ENCODE results near the gene RND3.

Gene RND3

GRCh38 chr2:150520033-150520432, 32.6 kb upstream of the RND3 start:
- Histone ChIP-seq H3K27ac (replicated peaks) (no peak overlapping the region), H3K4me3 (replicated peaks; ENCODE audit: insufficient read depth, low read length) (no peak overlapping the region), H3K27me3 (ENCODE audit: insufficient read depth, poor library complexity, severe bottlenecking) (no peaks in the 10 kb centered on the region)
- no peak for DNase-seq (ENCODE audit: low read depth in 1 of 2, low spot score in 1 of 2)
- TF ChIP-seq CTCF (IDR thresholded peaks at IDR 0.05; ENCODE audit: insufficient read depth, low read length) (no peak), REST (IDR thresholded peaks at IDR 0.05; ENCODE audit: insufficient replicate concordance, low read depth) (no peak), SPI1 (IDR thresholded peaks at IDR 0.05; ENCODE audit: borderline replicate concordance, low read depth) (no peak), POLR2AphosphoS5 (IDR thresholded peaks at IDR 0.05; ENCODE audit: low read depth) (no peak), GABPA (IDR thresholded peaks at IDR 0.05; ENCODE audit: low read depth) (no peak)

GRCh38 chr2:150517951-150518680, 30.6 kb upstream of the RND3 start:
- Histone ChIP-seq H3K4me3 (replicated peaks; ENCODE audit: insufficient read depth, low read length) (no peak overlapping the region), H3K27ac (replicated peaks) (no peak overlapping the region), H3K27me3 (ENCODE audit: insufficient read depth, poor library complexity, severe bottlenecking) (no peaks in the 10 kb centered on the region)
- DNase-seq (ENCODE audit: low read depth in 1 of 2, low spot score in 1 of 2), result no peak
- TF ChIP-seq POLR2AphosphoS5 (IDR thresholded peaks at IDR 0.05; ENCODE audit: low read depth) (no peak), CTCF (IDR thresholded peaks at IDR 0.05; ENCODE audit: insufficient read depth, low read length) (no peak), REST (IDR thresholded peaks at IDR 0.05; ENCODE audit: insufficient replicate concordance, low read depth) (no peak), SPI1 (IDR thresholded peaks at IDR 0.05; ENCODE audit: borderline replicate concordance, low read depth) (no peak), GABPA (IDR thresholded peaks at IDR 0.05; ENCODE audit: low read depth) (no peak)

GRCh38 chr2:150513647-150514046, 26.2 kb upstream of the RND3 start:
- DNase-seq (ENCODE audit: low read depth in 1 of 2, low spot score in 1 of 2), result no peak
- Histone ChIP-seq H3K27ac (replicated peaks) (no peak overlapping the region), H3K27me3 (ENCODE audit: insufficient read depth, poor library complexity, severe bottlenecking) (peaks cover 2% of the 10 kb centered on the region), H3K4me3 (replicated peaks; ENCODE audit: insufficient read depth, low read length) (no peak overlapping the region)
- TF ChIP-seq REST (IDR thresholded peaks at IDR 0.05; ENCODE audit: insufficient replicate concordance, low read depth), result no peak
- TF ChIP-seq GABPA (IDR thresholded peaks at IDR 0.05; ENCODE audit: low read depth), result no peak
